Inflammatory macrophage treated with lipopolysaccharide for 4 hours (primary cell): ENCODE measurements around the gene KRT72.

Experiments used
- DNase-seq: peaks from one replicate; pipeline ENCODE4 v3.0.0-alpha.2; 2020

Gene KRT72

GRCh38 chr12:52539083-52539820, 62.0 kb downstream of the KRT72 start:
- no peak for DNase-seq

- DNase-seq: no peak
Observed at GRCh38 chr12:52537101-52537500, 64.2 kb downstream of the KRT72 start.
